ENCODE results near the gene STPG2. TPM values are rescaled to one million over a fixed set of nuclear protein-coding genes. Genes with fewer than 3 reads are reported as not detected.
"Not testable (repeated sequence)": the region's sequence is repeated elsewhere in the genome, so short reads cannot be mapped to it uniquely, and the experiment has no call there.

Gene STPG2
- polyA plus RNA-seq, 4 donors = 0.43 to 0.93 (median 0.58) TPM

GRCh38 chr4:97662133-97662532, 481.1 kb downstream of the STPG2 start:
- no peak for DNase-seq (ENCODE audit: low read depth in 4 of 4, low spot score in 3 of 4)

DNA sequence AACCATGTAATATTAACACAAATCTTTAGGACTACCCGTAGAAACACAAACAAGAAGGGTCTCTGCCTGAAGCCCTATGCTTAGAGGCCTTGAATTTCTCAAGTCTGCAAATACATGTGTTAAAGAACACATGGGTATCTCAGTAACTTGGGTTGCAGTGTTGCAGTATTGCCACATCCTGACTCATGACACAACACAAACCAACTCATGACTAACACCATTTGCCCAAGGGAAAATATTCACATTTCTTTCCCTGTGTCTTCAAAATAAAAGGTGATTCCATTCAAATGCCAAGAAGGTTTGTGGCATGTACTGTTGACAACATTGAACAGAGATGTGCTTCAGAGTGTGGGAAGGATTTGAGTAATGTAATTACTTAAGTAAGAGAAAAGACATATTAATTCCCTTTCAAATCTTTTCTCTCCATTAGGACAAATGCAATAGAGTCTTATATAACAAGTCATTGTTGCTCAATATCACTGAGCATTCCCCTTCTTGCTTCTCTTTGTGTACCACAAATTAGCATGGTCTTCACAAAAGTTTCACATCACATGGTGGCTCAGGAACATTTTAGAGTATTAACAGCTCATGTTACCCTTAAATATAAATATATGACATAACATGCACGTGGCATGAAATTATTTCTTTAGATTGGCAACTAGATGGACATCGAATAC, 487.1 kb downstream of the STPG2 start:
- DNase-seq (ENCODE audit: low read depth in 4 of 4, low spot score in 3 of 4) = no peak

- DNase-seq (ENCODE audit: low read depth in 4 of 4, low spot score in 3 of 4) = no peak
Observed at GRCh38 chr4:97653701-97654100, 489.6 kb downstream of the STPG2 start.

- peak in 3 of 4 donors; percentile 4 to 12 (median 10) for DNase-seq (ENCODE audit: low read depth in 4 of 4, low spot score in 3 of 4)
Observed at GRCh38 chr4:97646997-97647396, 496.3 kb downstream of the STPG2 start.

GRCh38 chr4:97645071-97645821, 498.0 kb downstream of the STPG2 start:
- DNase-seq (ENCODE audit: low read depth in 4 of 4, low spot score in 3 of 4) = no peak

GRCh38 chr4:97643179-97643578, 500.1 kb downstream of the STPG2 start:
- DNase-seq (ENCODE audit: low read depth in 4 of 4, low spot score in 3 of 4) = no peak

- no peak for DNase-seq (ENCODE audit: low read depth in 4 of 4, low spot score in 3 of 4)
Observed at GRCh38 chr4:97639961-97640360, 503.3 kb downstream of the STPG2 start.

- DNase-seq (ENCODE audit: low read depth in 4 of 4, low spot score in 3 of 4) = not testable (repeated sequence)
Observed at GRCh38 chr4:97633831-97634230, 509.4 kb downstream of the STPG2 start.

DNA sequence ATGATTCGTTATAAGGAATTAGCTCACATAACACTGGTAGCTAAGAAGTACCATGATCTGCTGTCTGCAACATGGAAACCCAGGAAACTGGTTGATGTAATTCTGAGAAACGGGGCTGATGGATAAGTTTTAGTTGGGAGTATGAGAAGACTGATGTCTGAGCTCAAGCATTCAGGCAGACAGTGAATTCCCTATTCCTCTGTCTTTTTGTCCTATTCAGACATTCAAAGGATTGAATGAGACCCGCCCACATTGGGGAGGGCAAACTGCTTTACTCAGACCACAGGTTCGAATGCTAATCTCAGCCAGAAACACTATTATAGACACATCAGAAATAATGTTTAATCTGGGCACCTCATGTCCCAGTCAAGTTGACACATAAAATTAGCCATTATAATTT, 515.5 kb downstream of the STPG2 start:
- DNase-seq (ENCODE audit: low read depth in 4 of 4, low spot score in 3 of 4) = no peak

GRCh38 chr4:97624204-97624603, 519.1 kb downstream of the STPG2 start:
- DNase-seq (ENCODE audit: low read depth in 4 of 4, low spot score in 3 of 4) = no peak

GRCh38 chr4:97605932-97606331, 537.3 kb downstream of the STPG2 start:
- DNase-seq (ENCODE audit: low read depth in 4 of 4, low spot score in 3 of 4) = no peak

DNA sequence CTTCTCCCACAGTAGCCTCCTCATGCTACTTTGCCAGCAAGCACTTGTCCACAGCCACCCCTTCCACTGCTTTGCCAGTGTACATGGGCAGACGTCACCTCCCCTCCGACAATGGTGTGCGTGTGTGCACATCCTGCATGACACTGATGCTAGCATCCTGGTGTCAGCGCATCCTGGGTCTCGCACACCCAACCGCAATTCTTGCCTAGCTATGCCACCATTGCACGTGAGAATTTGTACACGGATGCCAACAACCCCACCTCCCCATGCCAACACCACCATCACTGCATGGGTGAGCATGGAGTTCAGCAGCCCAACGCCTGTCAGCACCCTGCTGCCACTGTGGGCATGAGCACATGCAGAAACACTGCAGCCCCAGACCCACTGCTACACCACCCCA, 550.0 kb downstream of the STPG2 start:
- DNase-seq (ENCODE audit: low read depth in 4 of 4, low spot score in 3 of 4) = no peak

DNA sequence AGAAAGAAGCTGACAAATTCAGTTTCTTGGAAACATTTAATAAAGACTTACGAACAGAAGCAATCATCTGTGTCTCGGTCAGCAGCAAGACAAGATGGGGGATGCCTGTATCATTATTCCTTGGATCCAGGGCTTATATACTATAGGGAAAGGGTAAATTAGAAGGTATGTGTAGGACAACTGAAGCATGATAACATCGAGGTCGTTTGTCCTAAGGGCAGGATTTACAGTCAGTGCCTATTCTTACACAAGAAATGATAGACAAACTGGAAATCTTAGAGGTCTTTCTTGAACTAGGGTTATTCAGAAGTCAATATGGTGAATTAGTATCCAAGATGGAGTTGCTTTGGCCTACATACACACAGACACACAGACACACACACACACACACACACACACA, 553.0 kb downstream of the STPG2 start:
- no peak for DNase-seq (ENCODE audit: low read depth in 4 of 4, low spot score in 3 of 4)

GRCh38 chr4:97589481-97590196, 553.6 kb downstream of the STPG2 start:
- DNase-seq (ENCODE audit: low read depth in 4 of 4, low spot score in 3 of 4) = no peak

GRCh38 chr4:97587912-97588311, 555.4 kb downstream of the STPG2 start:
- DNase-seq (ENCODE audit: low read depth in 4 of 4, low spot score in 3 of 4) = no peak

- DNase-seq (ENCODE audit: low read depth in 4 of 4, low spot score in 3 of 4) = no peak
Observed at GRCh38 chr4:97585274-97585673, 558.0 kb downstream of the STPG2 start.

- no peak for DNase-seq (ENCODE audit: low read depth in 4 of 4, low spot score in 3 of 4)
Observed at GRCh38 chr4:97582890-97583289, 560.4 kb downstream of the STPG2 start.

DNA sequence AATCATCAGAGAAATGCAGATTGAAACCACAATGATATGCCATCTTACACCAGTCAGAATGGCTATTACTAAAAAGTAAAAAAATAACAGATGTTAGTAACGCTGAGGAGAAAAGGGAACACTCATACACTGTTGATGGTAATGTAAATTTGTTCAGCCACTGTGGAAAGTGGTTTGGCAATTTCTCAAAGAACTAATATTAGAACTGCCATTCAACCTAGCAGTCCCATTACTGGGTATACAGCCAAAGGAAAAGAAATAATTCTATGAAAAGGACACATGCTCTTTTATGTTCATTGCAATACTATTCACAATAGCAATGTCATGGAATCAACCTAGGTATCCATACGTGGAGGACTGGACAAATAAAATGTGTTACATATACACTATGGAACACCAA, 566.3 kb downstream of the STPG2 start:
- no peak for DNase-seq (ENCODE audit: low read depth in 4 of 4, low spot score in 3 of 4)

GRCh38 chr4:97560009-97560408, 583.3 kb downstream of the STPG2 start:
- no peak for DNase-seq (ENCODE audit: low read depth in 4 of 4, low spot score in 3 of 4)

DNA sequence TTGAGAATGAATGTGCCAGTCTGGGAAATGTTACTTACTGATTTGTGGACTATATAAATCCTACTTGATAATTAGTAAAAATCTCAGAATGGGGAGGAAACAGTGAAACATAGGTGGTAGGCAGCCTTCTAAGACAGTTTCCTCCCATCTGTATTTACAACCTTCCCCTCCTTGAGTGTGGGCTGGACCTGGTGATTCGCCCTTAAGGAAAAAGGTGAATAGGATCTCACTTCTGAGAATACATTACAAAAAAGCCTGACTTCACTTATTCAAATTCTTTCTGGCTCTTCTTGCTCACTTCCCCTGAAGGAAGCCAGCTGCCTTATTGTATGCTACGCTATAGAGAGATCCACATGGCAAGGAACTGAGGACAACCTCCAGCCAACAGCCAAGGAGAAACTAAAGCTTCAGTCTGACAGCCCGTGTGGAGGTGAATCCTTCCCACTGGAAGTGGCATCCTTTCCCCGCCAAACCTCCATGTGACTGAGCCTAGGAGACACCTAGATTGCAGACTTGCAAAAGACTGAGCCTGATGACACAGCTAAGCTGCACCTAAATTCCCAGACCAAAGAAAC, 585.0 kb downstream of the STPG2 start:
- DNase-seq (ENCODE audit: low read depth in 4 of 4, low spot score in 3 of 4) = no peak

GRCh38 chr4:97550637-97551036, 592.6 kb downstream of the STPG2 start:
- DNase-seq (ENCODE audit: low read depth in 4 of 4, low spot score in 3 of 4) = not testable (repeated sequence)
